Measurements from ENCODE around the gene METTL23. TPM values are rescaled to one million over a fixed set of nuclear protein-coding genes. Genes with fewer than 3 reads are reported as not detected.
A peak's percentile ranks its signal among the peaks of the same experiment; 100 is the strongest.

Gene METTL23
- total and polyA plus RNA-seq, 2 of the 8 experiments (the other 6 are each of a cell fraction or from before 2014, with no cell fraction given): 36.1 to 60.2 TPM

DNA sequence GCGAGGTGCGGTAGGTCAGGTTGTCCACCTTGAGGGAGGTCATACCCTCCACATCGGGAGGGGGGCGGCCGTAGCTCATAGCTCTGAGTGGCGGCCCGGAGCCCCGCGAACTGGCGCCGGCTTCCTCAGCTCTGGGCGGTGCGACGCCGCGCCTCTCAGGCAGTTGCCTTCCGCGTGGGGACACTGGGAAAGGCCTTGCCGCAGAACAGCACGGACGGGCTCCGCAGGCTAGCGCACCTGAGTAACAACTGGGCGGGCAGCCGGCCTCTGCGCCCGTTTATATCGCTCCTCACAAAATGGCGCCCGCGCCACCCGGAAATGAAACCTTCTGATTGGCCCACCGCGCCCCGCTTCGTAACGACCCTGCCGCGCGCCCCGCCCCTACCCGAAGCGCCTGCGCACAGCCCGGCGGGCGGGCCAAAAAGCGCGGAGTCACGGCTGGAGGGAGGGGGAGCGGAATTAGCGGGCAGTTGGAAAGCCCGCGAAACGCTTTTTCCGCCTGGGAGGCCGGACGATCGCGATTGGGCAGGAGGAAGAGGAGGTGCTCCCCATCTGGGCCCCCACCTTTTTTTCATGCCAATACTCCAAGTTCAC is 10.5 kb downstream of the METTL23 start, which contains the start of gene SRSF2 (continued):
- TF ChIP-seq PHF8 (conservative IDR thresholded peaks at IDR 0.05; ENCODE audit: low read depth, low read length) (peak; percentile 94), CHD1 (IDR thresholded peaks at IDR 0.05; ENCODE audit: low read depth, low read length) (no peak), CBX5 (IDR thresholded peaks at IDR 0.05; ENCODE audit: low read depth, low read length) (no peak), SAP30 (IDR thresholded peaks at IDR 0.05; ENCODE audit: insufficient read depth, insufficient replicate concordance, low read length) (no peak), ATF3 (IDR thresholded peaks at IDR 0.05; ENCODE audit: insufficient read depth, low read depth, low read length) (no peak), RXRA (IDR thresholded peaks at IDR 0.05; ENCODE audit: insufficient read depth, low read depth, low read length) (no peak), POU5F1 (IDR thresholded peaks at IDR 0.05; ENCODE audit: low read depth, low read length) (no peak), CEBPB (IDR thresholded peaks at IDR 0.05; ENCODE audit: low read depth, low read length) (0 out of 2 replicates have a peak, but pooled peaks have one; percentile 11), YY1 (IDR thresholded peaks at IDR 0.05; ENCODE audit: low read depth, low read length) (peak; percentile 97)
- TF ChIP-seq, protein P1, sequence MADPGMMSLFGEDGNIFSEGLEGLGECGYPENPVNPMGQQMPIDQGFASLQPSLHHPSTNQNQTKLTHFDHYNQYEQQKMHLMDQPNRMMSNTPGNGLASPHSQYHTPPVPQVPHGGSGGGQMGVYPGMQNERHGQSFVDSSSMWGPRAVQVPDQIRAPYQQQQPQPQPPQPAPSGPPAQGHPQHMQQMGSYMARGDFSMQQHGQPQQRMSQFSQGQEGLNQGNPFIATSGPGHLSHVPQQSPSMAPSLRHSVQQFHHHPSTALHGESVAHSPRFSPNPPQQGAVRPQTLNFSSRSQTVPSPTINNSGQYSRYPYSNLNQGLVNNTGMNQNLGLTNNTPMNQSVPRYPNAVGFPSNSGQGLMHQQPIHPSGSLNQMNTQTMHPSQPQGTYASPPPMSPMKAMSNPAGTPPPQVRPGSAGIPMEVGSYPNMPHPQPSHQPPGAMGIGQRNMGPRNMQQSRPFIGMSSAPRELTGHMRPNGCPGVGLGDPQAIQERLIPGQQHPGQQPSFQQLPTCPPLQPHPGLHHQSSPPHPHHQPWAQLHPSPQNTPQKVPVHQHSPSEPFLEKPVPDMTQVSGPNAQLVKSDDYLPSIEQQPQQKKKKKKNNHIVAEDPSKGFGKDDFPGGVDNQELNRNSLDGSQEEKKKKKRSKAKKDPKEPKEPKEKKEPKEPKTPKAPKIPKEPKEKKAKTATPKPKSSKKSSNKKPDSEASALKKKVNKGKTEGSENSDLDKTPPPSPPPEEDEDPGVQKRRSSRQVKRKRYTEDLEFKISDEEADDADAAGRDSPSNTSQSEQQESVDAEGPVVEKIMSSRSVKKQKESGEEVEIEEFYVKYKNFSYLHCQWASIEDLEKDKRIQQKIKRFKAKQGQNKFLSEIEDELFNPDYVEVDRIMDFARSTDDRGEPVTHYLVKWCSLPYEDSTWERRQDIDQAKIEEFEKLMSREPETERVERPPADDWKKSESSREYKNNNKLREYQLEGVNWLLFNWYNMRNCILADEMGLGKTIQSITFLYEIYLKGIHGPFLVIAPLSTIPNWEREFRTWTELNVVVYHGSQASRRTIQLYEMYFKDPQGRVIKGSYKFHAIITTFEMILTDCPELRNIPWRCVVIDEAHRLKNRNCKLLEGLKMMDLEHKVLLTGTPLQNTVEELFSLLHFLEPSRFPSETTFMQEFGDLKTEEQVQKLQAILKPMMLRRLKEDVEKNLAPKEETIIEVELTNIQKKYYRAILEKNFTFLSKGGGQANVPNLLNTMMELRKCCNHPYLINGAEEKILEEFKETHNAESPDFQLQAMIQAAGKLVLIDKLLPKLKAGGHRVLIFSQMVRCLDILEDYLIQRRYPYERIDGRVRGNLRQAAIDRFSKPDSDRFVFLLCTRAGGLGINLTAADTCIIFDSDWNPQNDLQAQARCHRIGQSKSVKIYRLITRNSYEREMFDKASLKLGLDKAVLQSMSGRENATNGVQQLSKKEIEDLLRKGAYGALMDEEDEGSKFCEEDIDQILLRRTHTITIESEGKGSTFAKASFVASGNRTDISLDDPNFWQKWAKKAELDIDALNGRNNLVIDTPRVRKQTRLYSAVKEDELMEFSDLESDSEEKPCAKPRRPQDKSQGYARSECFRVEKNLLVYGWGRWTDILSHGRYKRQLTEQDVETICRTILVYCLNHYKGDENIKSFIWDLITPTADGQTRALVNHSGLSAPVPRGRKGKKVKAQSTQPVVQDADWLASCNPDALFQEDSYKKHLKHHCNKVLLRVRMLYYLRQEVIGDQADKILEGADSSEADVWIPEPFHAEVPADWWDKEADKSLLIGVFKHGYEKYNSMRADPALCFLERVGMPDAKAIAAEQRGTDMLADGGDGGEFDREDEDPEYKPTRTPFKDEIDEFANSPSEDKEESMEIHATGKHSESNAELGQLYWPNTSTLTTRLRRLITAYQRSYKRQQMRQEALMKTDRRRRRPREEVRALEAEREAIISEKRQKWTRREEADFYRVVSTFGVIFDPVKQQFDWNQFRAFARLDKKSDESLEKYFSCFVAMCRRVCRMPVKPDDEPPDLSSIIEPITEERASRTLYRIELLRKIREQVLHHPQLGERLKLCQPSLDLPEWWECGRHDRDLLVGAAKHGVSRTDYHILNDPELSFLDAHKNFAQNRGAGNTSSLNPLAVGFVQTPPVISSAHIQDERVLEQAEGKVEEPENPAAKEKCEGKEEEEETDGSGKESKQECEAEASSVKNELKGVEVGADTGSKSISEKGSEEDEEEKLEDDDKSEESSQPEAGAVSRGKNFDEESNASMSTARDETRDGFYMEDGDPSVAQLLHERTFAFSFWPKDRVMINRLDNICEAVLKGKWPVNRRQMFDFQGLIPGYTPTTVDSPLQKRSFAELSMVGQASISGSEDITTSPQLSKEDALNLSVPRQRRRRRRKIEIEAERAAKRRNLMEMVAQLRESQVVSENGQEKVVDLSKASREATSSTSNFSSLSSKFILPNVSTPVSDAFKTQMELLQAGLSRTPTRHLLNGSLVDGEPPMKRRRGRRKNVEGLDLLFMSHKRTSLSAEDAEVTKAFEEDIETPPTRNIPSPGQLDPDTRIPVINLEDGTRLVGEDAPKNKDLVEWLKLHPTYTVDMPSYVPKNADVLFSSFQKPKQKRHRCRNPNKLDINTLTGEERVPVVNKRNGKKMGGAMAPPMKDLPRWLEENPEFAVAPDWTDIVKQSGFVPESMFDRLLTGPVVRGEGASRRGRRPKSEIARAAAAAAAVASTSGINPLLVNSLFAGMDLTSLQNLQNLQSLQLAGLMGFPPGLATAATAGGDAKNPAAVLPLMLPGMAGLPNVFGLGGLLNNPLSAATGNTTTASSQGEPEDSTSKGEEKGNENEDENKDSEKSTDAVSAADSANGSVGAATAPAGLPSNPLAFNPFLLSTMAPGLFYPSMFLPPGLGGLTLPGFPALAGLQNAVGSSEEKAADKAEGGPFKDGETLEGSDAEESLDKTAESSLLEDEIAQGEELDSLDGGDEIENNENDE (IDR thresholded peaks at IDR 0.05; ENCODE audit: insufficient replicate concordance, low read length): no peak
